ENCODE results near the gene VPS18.
"Not testable (repeated sequence)": the region's sequence is repeated elsewhere in the genome, so short reads cannot be mapped to it uniquely, and the experiment has no call there.

The VPS18 gene

GRCh38 chr15:40893733-40894680 lies at the start of gene VPS18:
Gene VPS18 (plus strand): TSS chr15:40894450. CDS start chr15:40894769, 319 bp downstream.
- peak; percentile 98 to 100 for DNase-seq (ENCODE audit: low read depth in 2 of 2)

GRCh38 chr15:40844696-40845030 lies 49.6 kb upstream of the VPS18 start:
- DNase-seq (ENCODE audit: low read depth in 2 of 2), result peak; percentile 22 to 30

GRCh38 chr15:40845036-40845435 lies 49.2 kb upstream of the VPS18 start:
- DNase-seq (ENCODE audit: low read depth in 2 of 2), result no peak

- no peak for DNase-seq (ENCODE audit: low read depth in 2 of 2)
These were observed 48.6 kb upstream of the VPS18 start for GRCh38 chr15:40845511-40846284.

GRCh38 chr15:40846841-40847222 lies 47.4 kb upstream of the VPS18 start:
- DNase-seq (ENCODE audit: low read depth in 2 of 2), result no peak

- DNase-seq (ENCODE audit: low read depth in 2 of 2), result no peak
These were observed 46.9 kb upstream of the VPS18 start for GRCh38 chr15:40847223-40847961.

- DNase-seq (ENCODE audit: low read depth in 2 of 2), result no peak
These were observed 43.6 kb upstream of the VPS18 start for GRCh38 chr15:40850576-40851112.

- DNase-seq (ENCODE audit: low read depth in 2 of 2), result no peak
These were observed 41.7 kb upstream of the VPS18 start for GRCh38 chr15:40852529-40852928.

- DNase-seq (ENCODE audit: low read depth in 2 of 2), result no peak
These were observed 40.9 kb upstream of the VPS18 start for GRCh38 chr15:40853241-40853890.

GRCh38 chr15:40854161-40854560 lies 40.1 kb upstream of the VPS18 start:
- DNase-seq (ENCODE audit: low read depth in 2 of 2), result no peak

GRCh38 chr15:40855706-40856234 lies 38.5 kb upstream of the VPS18 start:
- DNase-seq (ENCODE audit: low read depth in 2 of 2), result no peak

GRCh38 chr15:40856746-40857145 lies 37.5 kb upstream of the VPS18 start:
- DNase-seq (ENCODE audit: low read depth in 2 of 2), result no peak

- peak; percentile 68 to 83 for DNase-seq (ENCODE audit: low read depth in 2 of 2)
These were observed 36.5 kb upstream of the VPS18 start for GRCh38 chr15:40857601-40858341.

GRCh38 chr15:40858706-40859105 lies 35.5 kb upstream of the VPS18 start:
- DNase-seq (ENCODE audit: low read depth in 2 of 2), result no peak

GRCh38 chr15:40859206-40859851 lies 34.9 kb upstream of the VPS18 start:
- peak; percentile 84 to 91 for DNase-seq (ENCODE audit: low read depth in 2 of 2)

GRCh38 chr15:40861147-40861546 lies 33.1 kb upstream of the VPS18 start:
- not testable (repeated sequence) for DNase-seq (ENCODE audit: low read depth in 2 of 2)

GRCh38 chr15:40863660-40864270 lies 30.5 kb upstream of the VPS18 start:
- no peak for DNase-seq (ENCODE audit: low read depth in 2 of 2)

GRCh38 chr15:40867199-40867598 lies 27.1 kb upstream of the VPS18 start:
- no peak for DNase-seq (ENCODE audit: low read depth in 2 of 2)

- no peak for DNase-seq (ENCODE audit: low read depth in 2 of 2)
These were observed 24.6 kb upstream of the VPS18 start for GRCh38 chr15:40869686-40870085.
